LoVo (cell line): ENCODE measurements around the gene PHACTR2.

Experiments
- DNase-seq: peaks from one replicate; pipeline ENCODE4 v3.0.0-alpha.2; 2016; ENCODE audit warnings: low spot score

PHACTR2 gene

DNA sequence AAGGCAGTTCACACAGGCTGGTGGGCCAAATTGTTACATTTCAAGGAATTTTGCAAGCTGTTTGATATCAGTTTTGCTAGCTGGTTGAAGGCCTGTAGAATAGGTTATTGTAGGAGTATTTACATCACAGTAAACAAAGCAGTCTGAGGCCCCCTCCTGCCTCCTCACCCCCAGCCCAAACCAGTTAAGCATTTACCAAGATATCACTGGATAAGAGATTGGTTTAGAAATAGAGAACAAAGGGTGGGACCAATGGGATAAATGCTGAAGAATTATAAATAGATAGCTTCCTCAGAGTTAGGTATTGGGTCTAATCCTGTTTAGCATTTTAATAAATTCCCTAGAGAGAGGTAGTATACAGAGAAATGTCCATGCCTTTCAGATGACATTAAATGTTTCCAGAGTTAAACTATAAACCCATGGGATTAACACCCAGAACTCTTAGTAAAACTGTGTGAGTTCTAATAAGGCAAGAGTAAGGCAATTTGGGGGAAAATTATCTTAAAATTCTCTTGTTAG lies 2.3 kb upstream of the PHACTR2 start:
- DNase-seq = no peak

- DNase-seq = no peak
Observed at GRCh38 chr6:143675946-143676345, 1.8 kb upstream of the PHACTR2 start.

DNA sequence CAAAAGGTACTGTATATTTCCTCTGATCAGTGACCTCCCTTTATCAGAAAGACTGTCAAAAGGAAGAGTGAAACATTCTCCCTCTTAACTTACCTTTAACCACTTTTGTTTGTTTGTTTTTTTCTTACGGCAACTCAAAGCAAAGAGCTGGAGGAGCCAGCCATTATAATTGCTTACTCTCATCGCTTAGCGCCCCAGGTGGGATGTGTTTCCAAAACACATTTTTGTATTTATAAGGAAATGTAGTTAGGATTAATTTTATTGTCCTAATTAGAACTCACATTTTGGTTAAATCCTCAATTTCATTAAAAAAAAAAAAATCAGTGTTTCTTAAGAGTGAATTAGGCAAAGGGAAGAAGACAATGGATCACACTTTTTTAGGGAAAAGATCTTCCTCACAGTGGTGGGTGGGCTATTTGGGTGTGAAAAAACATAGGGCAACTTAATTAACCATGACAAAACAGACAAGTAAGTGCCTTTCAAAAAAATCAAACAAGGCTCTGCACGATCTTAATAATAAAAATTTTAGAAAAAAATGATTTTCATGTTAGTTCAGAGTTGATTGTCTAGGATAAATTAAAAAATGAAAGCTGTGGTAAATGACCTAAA lies 1.2 kb upstream of the PHACTR2 start:
- DNase-seq = no peak

GRCh38 chr6:143677577-143677890 lies 231 bp upstream of the PHACTR2 start:
- no peak for DNase-seq

- no peak for DNase-seq
Observed at GRCh38 chr6:143679041-143679440, 1.3 kb downstream of the PHACTR2 start.

- no peak for DNase-seq
Observed at GRCh38 chr6:143680141-143680540, 2.4 kb downstream of the PHACTR2 start.

- DNase-seq = no peak
Observed at GRCh38 chr6:143682805-143683204, 5.0 kb downstream of the PHACTR2 start.

DNA sequence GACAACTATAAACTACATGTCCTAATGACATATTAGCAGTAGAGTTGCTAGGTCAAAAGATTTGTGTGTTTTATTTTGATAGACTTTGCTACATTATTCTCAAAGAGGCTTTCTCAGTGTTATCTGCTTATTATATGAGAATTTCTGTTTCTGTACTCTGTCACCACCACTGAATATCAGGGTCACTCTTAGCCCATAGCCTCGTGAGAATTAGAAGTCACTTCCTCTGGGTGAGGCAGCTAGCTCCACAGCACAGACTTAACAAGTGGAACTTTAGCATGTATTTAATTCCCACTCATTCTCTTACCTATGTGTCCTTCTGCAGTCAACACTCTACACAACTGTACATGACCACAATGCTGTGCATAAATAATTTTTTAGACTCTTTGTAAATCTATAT lies 6.7 kb downstream of the PHACTR2 start:
- DNase-seq = no peak

GRCh38 chr6:143685653-143686052 lies 7.9 kb downstream of the PHACTR2 start:
- no peak for DNase-seq

DNA sequence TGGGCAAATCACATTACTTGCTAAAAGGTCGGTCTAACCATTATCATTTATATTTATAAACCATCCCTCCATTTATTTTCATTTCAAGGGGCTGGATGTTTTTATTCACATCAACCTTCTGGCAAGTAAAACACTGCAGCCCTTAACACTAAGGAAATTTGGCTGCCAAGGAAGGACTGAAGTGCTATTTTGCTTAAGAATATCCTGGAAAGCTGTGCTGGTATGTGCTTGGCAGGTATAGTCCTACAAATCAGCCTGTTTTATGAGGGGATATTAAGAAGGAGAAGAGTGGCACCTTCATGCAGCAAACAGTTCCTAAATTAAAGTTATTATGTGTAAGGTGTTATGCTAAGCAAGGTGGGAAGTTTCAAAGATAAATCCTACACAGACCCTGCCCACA lies 9.8 kb downstream of the PHACTR2 start:
- DNase-seq = no peak

DNA sequence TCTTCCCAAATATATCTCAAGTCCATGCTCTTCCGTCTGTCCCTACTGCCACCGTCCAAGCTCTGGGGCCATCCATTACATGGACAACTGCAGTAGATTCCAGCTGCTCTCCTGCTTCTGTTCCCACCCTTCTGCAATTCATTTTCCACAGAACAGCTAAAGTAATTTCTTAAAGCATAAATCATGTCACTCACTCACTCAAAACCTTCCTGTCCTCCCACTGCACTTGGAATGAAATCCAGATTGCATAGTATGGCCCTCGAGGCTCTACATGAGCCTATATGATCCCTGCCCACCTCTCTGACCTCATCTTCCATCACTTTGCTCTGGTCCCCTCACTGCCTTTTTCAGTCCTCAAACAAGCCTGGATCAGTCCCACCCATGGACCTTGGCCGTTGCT lies 10.9 kb downstream of the PHACTR2 start:
- DNase-seq = no peak

- DNase-seq = no peak
Observed at GRCh38 chr6:143689852-143690251, 12.1 kb downstream of the PHACTR2 start.

- no peak for DNase-seq
Observed at GRCh38 chr6:143691155-143691554, 13.4 kb downstream of the PHACTR2 start.

- no peak for DNase-seq
Observed at GRCh38 chr6:143691900-143692636, 14.3 kb downstream of the PHACTR2 start.

DNA sequence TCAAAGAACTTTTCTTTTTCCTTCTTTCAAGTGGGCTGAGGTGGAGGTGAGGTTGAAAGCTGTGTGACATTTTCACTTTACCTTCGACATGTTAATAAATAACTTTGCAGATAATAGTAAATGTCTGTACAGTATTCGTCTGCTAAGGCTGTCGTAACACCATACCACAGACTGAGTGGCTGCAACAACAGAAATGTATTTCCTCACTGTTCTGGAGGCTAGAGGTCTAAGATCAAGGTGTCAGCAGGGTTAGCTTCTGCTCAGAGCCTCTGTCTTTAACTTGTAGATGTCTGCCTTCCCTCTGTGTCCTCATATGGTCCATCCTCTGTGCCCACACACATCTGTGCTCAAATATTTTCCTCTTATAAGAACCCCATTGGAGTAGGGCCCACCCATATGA lies 14.9 kb downstream of the PHACTR2 start:
- no peak for DNase-seq

GRCh38 chr6:143694013-143694412 lies 16.2 kb downstream of the PHACTR2 start:
- DNase-seq = no peak

GRCh38 chr6:143694560-143694959 lies 16.8 kb downstream of the PHACTR2 start:
- no peak for DNase-seq

DNA sequence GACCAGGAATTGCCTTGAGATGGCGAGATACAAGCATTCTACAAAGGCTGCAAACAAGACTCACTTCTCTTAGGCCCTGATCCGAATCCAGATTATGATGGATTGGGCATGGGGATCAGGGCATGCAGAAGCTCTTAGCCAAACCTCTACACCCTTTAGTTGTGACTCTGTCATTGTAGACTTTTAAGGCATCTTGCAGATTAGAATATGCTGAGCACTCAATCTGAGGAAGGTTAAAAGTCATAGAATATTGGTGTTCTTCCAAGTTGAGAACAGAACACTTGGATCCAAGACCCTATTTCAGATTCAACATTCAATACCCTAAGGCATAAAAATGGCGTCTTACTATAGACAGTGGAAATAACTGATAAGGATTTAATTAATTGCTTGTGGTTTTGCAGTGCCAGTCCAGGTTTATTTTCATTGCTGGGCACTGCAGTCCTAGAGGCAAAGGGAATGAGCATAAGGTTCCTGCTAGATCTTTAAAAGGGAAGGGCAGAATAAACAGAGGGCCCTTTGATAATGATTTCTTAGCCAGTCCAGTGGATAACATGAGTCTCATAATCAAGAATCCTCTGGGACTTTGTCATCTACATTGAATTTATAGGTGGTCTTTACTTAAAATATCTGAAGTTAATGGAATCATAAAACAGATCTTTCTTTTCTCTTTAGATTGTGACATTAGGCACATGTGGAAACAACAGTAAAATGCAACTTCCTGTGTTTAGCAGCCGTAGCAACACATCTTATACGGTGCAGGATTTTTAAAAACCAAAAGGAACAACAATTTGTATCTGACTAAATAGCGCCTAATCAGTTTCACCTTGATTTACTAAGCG lies 17.6 kb downstream of the PHACTR2 start:
- no peak for DNase-seq

DNA sequence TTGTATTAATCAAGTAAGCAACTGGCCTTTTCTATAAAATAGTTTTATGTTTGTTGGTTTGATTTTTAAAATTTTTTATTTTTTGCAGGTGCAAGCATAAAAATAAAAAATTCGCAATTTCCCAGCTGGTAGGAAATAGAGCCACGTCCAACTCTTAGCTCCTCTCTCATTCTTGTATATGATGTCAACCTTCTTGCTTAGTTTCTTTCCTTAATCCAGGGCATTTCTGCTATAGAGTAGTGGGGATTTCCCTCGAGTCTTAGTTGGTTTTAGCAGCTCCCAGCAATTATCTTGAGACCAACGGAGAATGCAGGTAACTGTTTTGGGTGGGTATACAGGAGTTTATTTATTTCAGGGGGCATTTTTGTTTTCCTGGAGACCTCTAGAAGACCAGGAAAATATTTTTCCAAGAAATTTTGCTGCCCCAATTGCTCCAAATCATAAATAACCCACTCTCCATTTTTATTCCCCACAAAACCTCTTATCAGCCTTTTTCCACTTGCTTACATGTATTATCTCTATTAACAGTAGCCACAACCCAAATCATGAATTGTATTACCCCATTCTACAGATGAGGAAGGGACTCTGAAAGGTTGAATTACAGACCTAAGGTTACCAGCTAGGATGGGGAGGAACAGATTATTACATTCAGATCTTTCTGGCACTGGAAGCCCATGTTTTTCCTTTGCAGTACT lies 18.4 kb downstream of the PHACTR2 start:
- DNase-seq = no peak

DNA sequence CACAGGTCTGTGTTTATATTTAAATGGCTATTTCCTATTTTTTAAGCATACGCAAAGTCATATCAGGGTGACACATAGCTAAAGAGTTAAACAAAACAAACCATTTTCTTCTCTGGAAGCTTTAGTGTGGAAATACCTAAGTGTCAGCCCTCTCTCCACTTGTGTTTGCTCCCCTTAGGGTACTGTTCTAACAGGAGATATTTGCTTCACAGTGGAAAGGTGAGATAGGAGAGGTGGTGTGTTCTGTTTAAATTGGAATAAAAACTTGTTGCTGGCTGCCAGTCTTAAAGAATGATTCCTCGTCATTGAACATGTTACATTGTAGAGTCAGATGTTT lies 18.9 kb downstream of the PHACTR2 start:
- no peak for DNase-seq

GRCh38 chr6:143697076-143697800 lies 19.5 kb downstream of the PHACTR2 start:
- DNase-seq = no peak

GRCh38 chr6:143698329-143698728 lies 20.6 kb downstream of the PHACTR2 start:
- DNase-seq = no peak
